DOHH2 (cell line): ENCODE results near the gene OASL.

Source experiments
- H3F3A ChIP-seq: fragments of 200-600 bp; sonication (generic), shearing (Covaris generic); 2 replicates; pipeline ENCODE4 v1.6.0; 2016; ENCODE audit warnings: antibody characterized with exemption, mild to moderate bottlenecking; ENCODE audit not compliant: control insufficient read depth, insufficient read depth
- H3K27ac ChIP-seq: fragments of 200-600 bp; sonication (generic); 2 replicates; pipeline ENCODE4 v1.5.1; 2014; ENCODE audit warnings: low read depth, mild to moderate bottlenecking, low read length, moderate library complexity
- H3K27me3 ChIP-seq: fragments of 200-600 bp; sonication (generic); 2 replicates; pipeline ENCODE4 v1.6.1; 2014; ENCODE audit warnings: mild to moderate bottlenecking, low read length, mixed read lengths; ENCODE audit not compliant: control insufficient read depth
- H3K36me3 ChIP-seq: fragments of 200-600 bp; sonication (generic); 2 replicates; pipeline ENCODE4 v1.6.1; 2014; ENCODE audit warnings: mild to moderate bottlenecking, low read length, moderate library complexity, mixed read lengths; ENCODE audit not compliant: control insufficient read depth
- H3K4me1 ChIP-seq: fragments of 200-600 bp; sonication (generic); 2 replicates; pipeline ENCODE4 v1.6.1; 2014; ENCODE audit warnings: mild to moderate bottlenecking, low read length, mixed read lengths; ENCODE audit not compliant: control insufficient read depth
- H3K4me2 ChIP-seq: fragments of 200-600 bp; sonication (generic); 2 replicates; pipeline ENCODE4 v1.6.0; 2014; ENCODE audit warnings: mild to moderate bottlenecking, low read length, moderate library complexity
- H3K4me3 ChIP-seq: fragments of 200-600 bp; sonication (generic); 2 replicates; pipeline ENCODE4 v1.5.1; 2014; ENCODE audit warnings: mild to moderate bottlenecking, low read length, mixed read lengths
- H3K79me2 ChIP-seq: fragments of 200-600 bp; sonication (generic); 2 replicates; pipeline ENCODE4 v1.6.1; 2014; ENCODE audit warnings: mild to moderate bottlenecking, low read length, mixed read lengths; ENCODE audit not compliant: control insufficient read depth
- H3K9me2 ChIP-seq: fragments of 200-600 bp; sonication (generic); replicated peaks from 2 replicates; pipeline ENCODE4 v1.6.1; 2014; ENCODE audit warnings: mild to moderate bottlenecking, low read length, mixed read lengths; ENCODE audit not compliant: control insufficient read depth
- H3K9me3 ChIP-seq: fragments of 200-600 bp; sonication (generic); 2 replicates; pipeline ENCODE4 v1.6.1; 2014; ENCODE audit warnings: antibody characterized with exemption, low read length, mixed read lengths; ENCODE audit not compliant: control insufficient read depth, insufficient read depth
- H4K20me1 ChIP-seq: fragments of 200-600 bp; sonication (generic); 2 replicates; pipeline ENCODE4 v1.6.0; 2014; ENCODE audit warnings: low read depth, mild to moderate bottlenecking, antibody characterized with exemption, low read length, moderate library complexity; ENCODE audit not compliant: control insufficient read depth, insufficient read depth
- CTCF ChIP-seq: fragments of 200-600 bp; sonication (generic); IDR thresholded peaks from one replicate; pipeline ENCODE4 v1.5.1; 2014; ENCODE audit warnings: antibody characterized with exemption, mild to moderate bottlenecking, low read depth, low read length; ENCODE audit not compliant: poor library complexity, severe bottlenecking
- EZH2phosphoT487 ChIP-seq: fragments of 200-600 bp; sonication (generic); IDR thresholded peaks from 2 replicates; pipeline ENCODE4 v1.6.1; 2017; ENCODE audit warnings: borderline replicate concordance, mild to moderate bottlenecking, antibody characterized with exemption, low read length, moderate library complexity, mixed read lengths

OASL gene

GRCh38 chr12:121010860-121011259 lies 28.2 kb downstream of the OASL start:
- Histone ChIP-seq H3K9me3 (no peaks in the 10 kb centered on the region), H3K4me2 (no peak overlapping the region), H3K4me1 (peaks cover 11% of the 10 kb centered on the region), H3K36me3 (peaks cover 47% of the 10 kb centered on the region), H3F3A (no peaks in the 10 kb centered on the region), H3K4me3 (no peak overlapping the region), H3K27me3 (no peaks in the 10 kb centered on the region), H4K20me1 (no peaks in the 10 kb centered on the region), H3K27ac (no peak overlapping the region), H3K79me2 (peaks cover 21% of the 10 kb centered on the region), H3K9me2 (no peaks in the 10 kb centered on the region)
- TF ChIP-seq EZH2phosphoT487 (no peak), CTCF (no peak)

- Histone ChIP-seq H3K9me3 (no peaks in the 10 kb centered on the region), H3K27ac (no peak overlapping the region), H3K27me3 (no peaks in the 10 kb centered on the region), H3F3A (no peaks in the 10 kb centered on the region), H3K4me1 (peaks cover 1% of the 10 kb centered on the region), H3K36me3 (peaks cover 53% of the 10 kb centered on the region), H3K4me2 (no peak overlapping the region), H3K9me2 (no peaks in the 10 kb centered on the region), H3K4me3 (no peak overlapping the region), H3K79me2 (peaks cover 10% of the 10 kb centered on the region), H4K20me1 (no peaks in the 10 kb centered on the region)
- TF ChIP-seq CTCF (no peak), EZH2phosphoT487 (no peak)
Observed at GRCh38 chr12:121009741-121010140, 29.3 kb downstream of the OASL start.

- Histone ChIP-seq H3K4me1 (no peaks in the 10 kb centered on the region), H3K4me2 (no peak overlapping the region), H3K79me2 (peaks cover 7% of the 10 kb centered on the region), H3K36me3 (peaks cover 65% of the 10 kb centered on the region), H3K27ac (no peak overlapping the region), H4K20me1 (no peaks in the 10 kb centered on the region), H3K27me3 (no peaks in the 10 kb centered on the region), H3K9me2 (no peaks in the 10 kb centered on the region), H3K9me3 (no peaks in the 10 kb centered on the region), H3K4me3 (no peak overlapping the region), H3F3A (no peaks in the 10 kb centered on the region)
- TF ChIP-seq CTCF = no peak
- TF ChIP-seq EZH2phosphoT487 = no peak
Observed at GRCh38 chr12:121008347-121009098, 30.5 kb downstream of the OASL start.
